Activated effector memory CD4-positive, alpha-beta T cell treated with anti-CD3 and anti-CD28 coated beads, Interleukin-2, amount 50 U/mL, for 16 hours (primary cell): ENCODE measurements around the gene SLC45A3.
A peak's percentile ranks its signal among the peaks of the same experiment; 100 is the strongest.
"Not testable (repeated sequence)": the region's sequence is repeated elsewhere in the genome, so short reads cannot be mapped to it uniquely, and the experiment has no call there.

Experiments used
- DNase-seq: peaks from one replicate; pipeline ENCODE4 v3.0.0-alpha.2; 2020

The SLC45A3 gene

DNA sequence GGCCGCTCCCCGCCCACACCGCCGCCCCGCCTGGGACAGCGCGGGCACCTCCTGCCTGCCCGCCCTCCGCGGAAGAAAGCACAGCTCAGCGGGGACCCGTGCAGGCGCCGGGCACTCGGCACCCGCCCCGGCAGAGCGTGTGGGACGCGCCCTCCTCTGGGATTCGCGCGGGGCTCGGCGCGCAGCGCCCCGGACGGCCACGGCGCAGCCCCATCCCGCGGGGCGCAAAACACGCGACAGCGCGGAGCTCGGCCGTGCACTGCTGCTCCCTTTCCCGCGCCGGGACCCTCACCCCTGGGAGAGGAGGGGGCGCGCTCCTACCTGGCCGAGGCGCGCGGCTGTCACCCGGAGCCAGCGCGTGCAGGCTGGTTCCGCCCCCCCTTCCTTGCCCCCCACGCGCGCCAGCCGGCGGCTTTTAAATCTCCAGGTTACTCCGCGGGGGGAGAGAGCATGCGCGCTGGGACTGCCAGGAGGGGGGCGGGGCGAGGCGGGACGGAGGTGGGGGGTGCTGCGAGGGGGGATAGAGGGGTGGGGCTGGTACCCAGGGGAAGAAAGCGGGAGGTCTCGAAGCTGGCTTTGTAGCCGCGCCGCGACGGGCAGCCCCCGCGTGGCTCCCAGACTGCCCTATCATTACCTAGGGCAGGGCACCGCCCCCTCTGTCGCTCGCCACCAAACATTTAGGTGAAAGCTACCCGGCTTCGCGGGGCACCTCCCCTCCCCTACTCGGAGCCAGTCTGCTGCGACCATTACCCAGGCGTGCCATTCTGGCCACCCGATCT lies at the start of gene SLC45A3:
Gene SLC45A3 (minus strand): TSS at position 437 of the 779 bp plus-strand sequence. CDS start 15,853 bp downstream, outside the sequence.
- DNase-seq: peak; percentile 71

GRCh38 chr1:205726619-205727125 lies 46.4 kb upstream of the SLC45A3 start:
- DNase-seq: no peak

DNA sequence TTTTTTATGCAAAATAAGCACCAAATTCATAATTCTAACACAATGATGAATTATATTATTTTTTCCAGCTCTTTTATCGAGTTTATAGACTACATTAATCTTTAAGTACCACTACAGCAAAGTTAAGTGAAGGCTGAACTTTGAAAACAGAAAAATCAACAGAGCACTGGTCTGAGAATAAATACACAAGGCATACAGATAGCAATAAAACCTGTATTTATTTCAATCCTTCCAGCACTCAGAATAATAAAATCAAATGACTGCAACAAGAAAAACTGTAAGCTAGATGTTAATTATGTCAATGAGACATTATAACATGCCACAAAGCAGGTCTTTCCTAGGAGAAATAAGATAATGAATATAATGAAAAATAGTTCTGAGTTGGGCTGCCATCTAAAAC lies 45.2 kb upstream of the SLC45A3 start:
- DNase-seq: no peak

GRCh38 chr1:205720740-205721139 lies 40.4 kb upstream of the SLC45A3 start:
- not testable (repeated sequence) for DNase-seq

DNA sequence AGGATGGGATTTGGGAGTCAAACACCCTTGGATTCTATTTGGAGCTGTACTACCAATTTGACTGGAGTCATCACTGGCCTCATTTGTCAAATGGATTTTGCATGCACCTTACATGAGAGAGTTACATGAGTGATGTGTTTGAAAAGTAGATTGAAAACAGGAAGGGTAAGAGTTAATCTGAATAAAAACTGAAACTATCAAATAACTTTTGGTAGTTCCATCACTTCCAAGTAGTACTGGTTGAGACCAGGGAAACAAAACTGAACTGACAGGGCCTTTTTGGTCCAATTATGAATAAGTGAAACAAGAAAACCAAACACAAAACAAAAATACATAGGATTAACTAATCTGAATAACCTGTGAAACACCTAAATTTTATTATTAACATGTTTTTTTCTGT lies 39.5 kb upstream of the SLC45A3 start:
- no peak for DNase-seq

DNA sequence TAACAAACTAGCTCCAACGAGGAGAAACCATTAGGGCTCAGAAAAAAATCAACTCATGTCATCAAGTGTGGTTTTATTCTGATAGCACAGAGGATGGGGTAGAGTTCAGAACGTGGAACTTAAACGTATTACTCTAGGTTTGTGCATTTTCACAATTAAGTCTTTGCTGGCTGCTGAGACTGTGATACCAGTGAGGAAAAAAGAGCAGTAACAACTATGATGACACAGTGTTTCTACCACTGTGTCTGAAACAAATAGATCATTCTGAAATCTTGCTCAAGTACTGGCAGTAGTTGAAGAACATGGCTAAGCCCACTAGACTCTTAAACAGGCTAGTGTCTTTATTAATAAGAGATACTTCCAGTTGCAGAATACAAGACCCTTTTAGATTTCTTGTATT lies 38.7 kb upstream of the SLC45A3 start:
- no peak for DNase-seq

GRCh38 chr1:205716371-205717132 lies 36.2 kb upstream of the SLC45A3 start:
- DNase-seq: no peak

DNA sequence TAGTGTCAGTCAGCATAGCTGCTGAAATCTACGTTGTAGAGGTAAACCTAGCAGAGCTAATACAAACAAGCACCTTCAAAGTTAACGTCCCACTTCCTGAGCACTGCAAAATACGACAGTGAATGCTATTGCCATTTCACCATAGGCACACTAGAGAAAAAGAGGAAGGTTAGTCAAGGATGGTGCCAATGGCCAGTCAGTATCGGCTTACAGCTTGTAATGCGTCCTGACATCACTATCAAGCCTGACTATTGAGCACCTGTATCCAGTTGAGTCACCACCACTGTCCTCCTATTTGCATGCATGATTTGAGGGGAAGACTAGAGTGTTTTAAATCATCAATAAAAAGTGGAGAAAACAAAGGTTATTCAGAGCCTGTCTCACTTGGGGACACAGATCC lies 35.3 kb upstream of the SLC45A3 start:
- DNase-seq: no peak

DNA sequence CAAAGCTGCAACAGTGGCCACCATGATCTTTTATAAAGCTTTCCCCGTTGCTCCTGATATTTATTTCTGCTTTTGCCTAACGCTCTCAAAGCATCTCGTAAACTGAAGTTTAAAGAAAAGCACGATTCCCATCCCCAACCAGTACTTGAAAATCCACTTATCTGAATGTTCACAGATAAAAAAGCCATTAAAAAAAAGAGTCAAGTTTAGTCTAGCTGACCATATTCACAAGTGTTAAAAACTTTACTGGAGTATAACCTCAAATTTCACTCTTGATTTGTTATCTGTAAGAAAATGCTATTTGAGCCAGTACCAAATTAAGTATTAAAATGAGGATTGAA lies 34.6 kb upstream of the SLC45A3 start:
- DNase-seq: no peak

- no peak for DNase-seq
Measured at GRCh38 chr1:205714190-205714905, 34.0 kb upstream of the SLC45A3 start.

GRCh38 chr1:205711105-205712048 lies 31.1 kb upstream of the SLC45A3 start:
- peak; percentile 73 for DNase-seq

GRCh38 chr1:205710201-205711062 lies 30.1 kb upstream of the SLC45A3 start:
- DNase-seq: no peak

DNA sequence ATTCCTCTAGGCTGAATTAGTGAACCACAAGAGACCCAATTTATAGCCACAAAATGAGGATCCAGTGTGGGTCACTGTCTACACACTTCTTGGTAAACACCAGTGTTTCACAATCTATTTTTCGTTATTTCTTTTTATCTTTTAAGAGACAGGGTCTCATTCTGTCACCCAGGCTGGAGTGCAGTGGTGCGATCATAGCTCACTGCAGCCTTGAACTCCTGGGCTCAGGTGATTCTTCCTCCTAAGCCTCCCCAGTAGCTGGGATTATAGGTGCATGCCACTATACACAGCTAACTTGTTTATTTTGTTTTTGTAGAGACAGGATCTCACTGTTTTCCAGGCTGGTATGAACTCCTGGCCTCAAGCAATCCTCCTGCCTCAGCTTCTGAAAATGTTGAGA lies 29.3 kb upstream of the SLC45A3 start:
- no peak for DNase-seq

- no peak for DNase-seq
Measured at GRCh38 chr1:205709059-205709398, 28.7 kb upstream of the SLC45A3 start.

GRCh38 chr1:205706601-205707502 lies 26.5 kb upstream of the SLC45A3 start:
- DNase-seq: no peak

DNA sequence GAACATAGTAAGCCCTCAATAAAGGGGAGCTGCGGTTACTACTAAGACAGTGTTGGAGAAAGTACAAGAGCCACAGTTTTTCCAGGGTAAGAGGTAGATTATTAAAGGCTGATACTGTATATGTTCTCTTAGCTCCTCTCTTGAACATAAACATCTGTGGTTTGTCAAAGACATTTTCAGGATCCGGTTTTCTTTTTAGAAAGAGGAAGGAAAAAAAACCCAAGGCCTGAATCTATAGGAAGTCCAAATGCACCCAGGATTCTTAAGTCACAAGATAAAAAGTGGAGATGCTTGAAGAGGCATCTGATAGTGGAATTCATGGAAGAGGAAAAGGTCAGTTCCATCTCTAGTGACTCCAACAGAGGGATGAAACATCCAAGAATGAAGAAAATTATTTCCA lies 24.6 kb upstream of the SLC45A3 start:
- no peak for DNase-seq

- DNase-seq: no peak
Measured at GRCh38 chr1:205703072-205703471, 22.8 kb upstream of the SLC45A3 start.

- DNase-seq: no peak
Measured at GRCh38 chr1:205701891-205702290, 21.6 kb upstream of the SLC45A3 start.

DNA sequence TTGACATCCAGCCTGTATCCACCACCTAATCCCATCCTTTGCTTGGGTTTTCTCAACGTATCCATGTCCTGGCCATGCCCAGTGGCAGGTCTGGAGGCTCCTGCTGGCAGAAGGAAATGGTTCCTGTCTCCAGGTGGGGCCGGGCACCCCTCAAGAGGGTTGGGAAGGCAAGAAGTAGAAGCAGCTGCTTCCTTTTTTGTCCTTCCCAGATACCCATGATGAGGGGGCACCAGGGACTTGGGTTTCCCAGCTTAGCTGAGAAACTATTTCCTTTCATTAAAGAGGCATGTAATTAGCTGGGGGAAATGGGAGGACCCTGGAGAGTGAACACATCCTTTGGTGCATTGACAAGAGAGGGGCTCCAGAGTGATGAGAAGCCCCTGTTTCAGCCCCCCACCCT lies 21.1 kb upstream of the SLC45A3 start:
- no peak for DNase-seq

DNA sequence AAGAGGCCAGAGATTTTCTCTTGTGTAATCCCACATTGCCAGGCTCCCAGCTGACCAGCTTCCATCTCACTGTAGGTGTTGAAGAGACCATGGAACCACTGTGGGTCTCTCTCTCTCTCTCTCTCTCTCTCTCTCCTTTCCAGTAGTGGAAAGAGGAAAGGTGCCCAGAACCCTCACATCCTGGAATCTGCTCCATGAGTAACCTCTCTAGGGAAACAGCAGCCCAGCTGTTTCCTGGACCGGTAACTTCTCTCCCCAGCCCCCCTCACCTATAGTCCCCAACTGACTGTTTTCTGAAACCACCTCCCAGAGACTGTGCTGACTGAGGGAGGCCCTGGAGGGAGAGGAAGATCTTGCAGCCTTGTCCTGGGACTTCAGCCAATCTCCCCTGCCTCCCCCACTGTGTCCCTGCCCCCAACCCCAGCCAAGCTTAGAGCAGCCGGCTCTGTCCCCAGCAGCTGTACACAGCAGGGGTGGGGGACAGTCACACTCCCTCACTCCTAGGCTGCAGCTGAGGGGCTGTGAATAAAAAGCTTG lies 20.6 kb upstream of the SLC45A3 start:
- DNase-seq: no peak
